ENCODE measurements around the gene P2RY14.

- TF ChIP-seq CTCF (IDR thresholded peaks at IDR 0.05) (no peak), POLR2A (IDR thresholded peaks at IDR 0.05; ENCODE audit: low read depth) (no peak), POLR2AphosphoS5 (IDR thresholded peaks at IDR 0.05) (no peak), EP300 (IDR thresholded peaks at IDR 0.05) (no peak)
Measured at GRCh38 chr3:151321526-151321925, 43.2 kb upstream of the P2RY14 start.

Measured in esophagus muscularis mucosa (tissue), 4 donors.